DND-41 (cell line): ENCODE data around the gene ADARB2.

ENCODE experiments used
- EZH2 ChIP-seq: IDR thresholded peaks from 3 replicates; pipeline ENCODE4 v1.6.1; 2012; ENCODE audit warnings: borderline replicate concordance, low read depth, mild to moderate bottlenecking, moderate library complexity, low read length, inconsistent platforms; ENCODE audit not compliant: severe bottlenecking
- TF ChIP-seq, protein P1 (sequence below): IDR thresholded peaks from 2 replicates; pipeline ENCODE4 v1.5.1; 2012; ENCODE audit warnings: borderline replicate concordance, low read length, moderate library complexity, mild to moderate bottlenecking; ENCODE audit not compliant: poor library complexity, severe bottlenecking; ENCODE audit errors: extremely low read depth

- TF ChIP-seq, protein P1, sequence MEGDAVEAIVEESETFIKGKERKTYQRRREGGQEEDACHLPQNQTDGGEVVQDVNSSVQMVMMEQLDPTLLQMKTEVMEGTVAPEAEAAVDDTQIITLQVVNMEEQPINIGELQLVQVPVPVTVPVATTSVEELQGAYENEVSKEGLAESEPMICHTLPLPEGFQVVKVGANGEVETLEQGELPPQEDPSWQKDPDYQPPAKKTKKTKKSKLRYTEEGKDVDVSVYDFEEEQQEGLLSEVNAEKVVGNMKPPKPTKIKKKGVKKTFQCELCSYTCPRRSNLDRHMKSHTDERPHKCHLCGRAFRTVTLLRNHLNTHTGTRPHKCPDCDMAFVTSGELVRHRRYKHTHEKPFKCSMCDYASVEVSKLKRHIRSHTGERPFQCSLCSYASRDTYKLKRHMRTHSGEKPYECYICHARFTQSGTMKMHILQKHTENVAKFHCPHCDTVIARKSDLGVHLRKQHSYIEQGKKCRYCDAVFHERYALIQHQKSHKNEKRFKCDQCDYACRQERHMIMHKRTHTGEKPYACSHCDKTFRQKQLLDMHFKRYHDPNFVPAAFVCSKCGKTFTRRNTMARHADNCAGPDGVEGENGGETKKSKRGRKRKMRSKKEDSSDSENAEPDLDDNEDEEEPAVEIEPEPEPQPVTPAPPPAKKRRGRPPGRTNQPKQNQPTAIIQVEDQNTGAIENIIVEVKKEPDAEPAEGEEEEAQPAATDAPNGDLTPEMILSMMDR = no peak
- no peak for TF ChIP-seq EZH2
Observed at GRCh38 chr10:1608408-1608807, 128.9 kb downstream of the ADARB2 start.
